HL-60 (cell line): ENCODE measurements around the gene MPO.

Source experiments
- GABPA ChIP-seq: IDR thresholded peaks from 2 replicates; pipeline ENCODE4 v1.6.1; 2012; ENCODE audit warnings: low read depth
- REST ChIP-seq: IDR thresholded peaks from 2 replicates; pipeline ENCODE4 v1.6.1; 2012; ENCODE audit warnings: low read depth; ENCODE audit not compliant: insufficient replicate concordance
- TF ChIP-seq, protein P1 (sequence below): IDR thresholded peaks from one replicate; pipeline ENCODE4 v1.5.1; 2011; ENCODE audit warnings: low read length, control low read depth, inconsistent platforms; ENCODE audit not compliant: insufficient read depth

DNA sequence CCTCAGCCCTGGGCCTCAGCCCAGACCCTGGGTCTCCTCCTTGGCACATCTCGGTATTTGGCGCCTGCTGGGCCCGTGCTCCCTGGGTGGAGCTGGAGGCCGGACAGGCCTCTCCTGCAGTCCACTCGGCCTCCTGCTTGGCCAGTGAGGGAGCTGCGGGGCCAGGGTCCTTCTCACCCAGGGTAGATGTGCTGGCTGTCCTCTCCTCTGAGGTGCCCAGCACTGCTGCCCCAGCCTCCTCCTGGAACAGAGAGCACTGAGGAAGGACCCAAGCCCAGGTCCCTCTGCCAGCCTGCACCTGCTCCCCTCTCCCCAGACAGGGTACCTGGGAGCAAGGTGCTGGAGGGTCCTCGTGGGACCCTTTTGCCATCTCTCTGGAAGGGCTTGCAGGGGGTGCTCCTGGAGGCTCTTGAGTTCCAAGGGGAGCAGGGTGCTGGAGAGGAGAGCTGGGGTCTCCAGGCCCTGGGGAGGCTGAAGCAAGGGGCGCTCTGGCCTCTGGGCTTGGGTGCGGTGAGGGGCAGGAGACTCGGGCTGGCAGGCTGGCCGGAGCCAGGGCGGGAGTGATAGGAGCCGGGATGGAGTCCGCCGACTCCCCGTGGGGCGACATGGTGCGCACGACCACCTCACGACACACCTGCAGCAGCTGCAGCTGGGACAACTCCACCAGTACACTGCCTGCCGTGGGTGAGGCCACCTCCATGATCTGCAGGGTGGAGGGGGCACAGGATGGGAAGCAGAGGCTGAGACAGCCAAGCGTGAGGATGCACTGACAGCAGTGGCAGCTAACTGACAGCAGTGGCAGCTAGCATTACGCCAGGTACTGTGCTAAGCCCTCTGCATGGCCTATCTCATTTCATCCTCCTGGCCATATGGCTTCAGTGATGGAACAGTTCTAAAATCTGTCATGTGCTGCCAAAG is 30.0 kb upstream of the MPO start:
- TF ChIP-seq, protein P1, sequence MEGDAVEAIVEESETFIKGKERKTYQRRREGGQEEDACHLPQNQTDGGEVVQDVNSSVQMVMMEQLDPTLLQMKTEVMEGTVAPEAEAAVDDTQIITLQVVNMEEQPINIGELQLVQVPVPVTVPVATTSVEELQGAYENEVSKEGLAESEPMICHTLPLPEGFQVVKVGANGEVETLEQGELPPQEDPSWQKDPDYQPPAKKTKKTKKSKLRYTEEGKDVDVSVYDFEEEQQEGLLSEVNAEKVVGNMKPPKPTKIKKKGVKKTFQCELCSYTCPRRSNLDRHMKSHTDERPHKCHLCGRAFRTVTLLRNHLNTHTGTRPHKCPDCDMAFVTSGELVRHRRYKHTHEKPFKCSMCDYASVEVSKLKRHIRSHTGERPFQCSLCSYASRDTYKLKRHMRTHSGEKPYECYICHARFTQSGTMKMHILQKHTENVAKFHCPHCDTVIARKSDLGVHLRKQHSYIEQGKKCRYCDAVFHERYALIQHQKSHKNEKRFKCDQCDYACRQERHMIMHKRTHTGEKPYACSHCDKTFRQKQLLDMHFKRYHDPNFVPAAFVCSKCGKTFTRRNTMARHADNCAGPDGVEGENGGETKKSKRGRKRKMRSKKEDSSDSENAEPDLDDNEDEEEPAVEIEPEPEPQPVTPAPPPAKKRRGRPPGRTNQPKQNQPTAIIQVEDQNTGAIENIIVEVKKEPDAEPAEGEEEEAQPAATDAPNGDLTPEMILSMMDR = no peak
- TF ChIP-seq GABPA (no peak), REST (no peak)
